Measurements from ENCODE around the gene TNIP1.

GRCh38 chr5:151048526-151048925, 32.3 kb downstream of the TNIP1 start:
- peak in 1 of 3 experiments; percentile 38 for TF ChIP-seq CTCF (IDR thresholded peaks at IDR 0.05)
- no peak for TF ChIP-seq POLR2A (IDR thresholded peaks at IDR 0.05; ENCODE audit: low read depth)
- TF ChIP-seq EP300 (IDR thresholded peaks at IDR 0.05) = no peak
- TF ChIP-seq POLR2AphosphoS5 (IDR thresholded peaks at IDR 0.05) = no peak

All from esophagus muscularis mucosa (tissue), 4 donors.